ENCODE results near the gene COPG1.

The COPG1 gene

GRCh38 chr3:129323651-129324294 is 74.4 kb downstream of the COPG1 start:
- Histone ChIP-seq H3K4me3 (ENCODE audit: low read length) (no peak overlapping the region), H3K27me3 (ENCODE audit: control insufficient read depth, insufficient read depth, low read length) (no peaks in the 10 kb centered on the region), H3K36me3 (ENCODE audit: control insufficient read depth, insufficient read depth, low read length) (peaks cover 6% of the 10 kb centered on the region), H3K27ac (ENCODE audit: low read depth, low read length) (no peak overlapping the region), H3K9ac (ENCODE audit: low read length) (no peak overlapping the region), H3K4me1 (ENCODE audit: control insufficient read depth, insufficient read depth, low read length) (no peaks in the 10 kb centered on the region)

- Histone ChIP-seq H3K27me3 (ENCODE audit: control insufficient read depth, insufficient read depth, low read length) (no peaks in the 10 kb centered on the region), H3K4me3 (ENCODE audit: low read length) (no peak overlapping the region), H3K4me1 (ENCODE audit: control insufficient read depth, insufficient read depth, low read length) (no peaks in the 10 kb centered on the region), H3K9ac (ENCODE audit: low read length) (no peak overlapping the region), H3K27ac (ENCODE audit: low read depth, low read length) (no peak overlapping the region), H3K36me3 (ENCODE audit: control insufficient read depth, insufficient read depth, low read length) (peaks cover 6% of the 10 kb centered on the region)
Measured at GRCh38 chr3:129324855-129325254, 75.4 kb downstream of the COPG1 start.

- Histone ChIP-seq H3K27ac (ENCODE audit: low read depth, low read length) (no peak overlapping the region), H3K9ac (ENCODE audit: low read length) (no peak overlapping the region), H3K4me1 (ENCODE audit: control insufficient read depth, insufficient read depth, low read length) (no peaks in the 10 kb centered on the region), H3K36me3 (ENCODE audit: control insufficient read depth, insufficient read depth, low read length) (peaks cover 6% of the 10 kb centered on the region), H3K4me3 (ENCODE audit: low read length) (no peak overlapping the region), H3K27me3 (ENCODE audit: control insufficient read depth, insufficient read depth, low read length) (no peaks in the 10 kb centered on the region)
Measured at GRCh38 chr3:129325383-129325782, 76.0 kb downstream of the COPG1 start.

- no peak overlapping the region for H3K4me3 ChIP-seq (ENCODE audit: low read length)
- no peak overlapping the region for H3K9ac ChIP-seq (ENCODE audit: low read length)
- peaks cover under 1% of the 10 kb centered on the region for H3K36me3 ChIP-seq (ENCODE audit: control insufficient read depth, insufficient read depth, low read length)
- H3K4me1 ChIP-seq (ENCODE audit: control insufficient read depth, insufficient read depth, low read length) = no peaks in the 10 kb centered on the region
- no peaks in the 10 kb centered on the region for H3K27me3 ChIP-seq (ENCODE audit: control insufficient read depth, insufficient read depth, low read length)
- no peak overlapping the region for H3K27ac ChIP-seq (ENCODE audit: low read depth, low read length)
Measured at GRCh38 chr3:129326138-129326537, 76.7 kb downstream of the COPG1 start.

- no peak overlapping the region for H3K27ac ChIP-seq (ENCODE audit: low read depth, low read length)
- no peak overlapping the region for H3K9ac ChIP-seq (ENCODE audit: low read length)
- H3K4me1 ChIP-seq (ENCODE audit: control insufficient read depth, insufficient read depth, low read length) = no peaks in the 10 kb centered on the region
- no peak overlapping the region for H3K4me3 ChIP-seq (ENCODE audit: low read length)
- no peaks in the 10 kb centered on the region for H3K27me3 ChIP-seq (ENCODE audit: control insufficient read depth, insufficient read depth, low read length)
- no peaks in the 10 kb centered on the region for H3K36me3 ChIP-seq (ENCODE audit: control insufficient read depth, insufficient read depth, low read length)
Measured at GRCh38 chr3:129326595-129326994, 77.2 kb downstream of the COPG1 start.

Measured in rectal smooth muscle tissue (tissue), 1 donor.